ENCODE measurements around the gene RGS17. TPM values are rescaled to one million over a fixed set of nuclear protein-coding genes. Genes with fewer than 3 reads are reported as not detected.

RGS17 gene
- total RNA-seq, 3 donors from 2014 or later (not counting 1 experiment from before 2014, with no cell fraction given), result 0.45 to 1.9 (median 0.55) TPM

- Histone ChIP-seq H3K27ac (ENCODE audit: low read length) (no peak overlapping the region), H3K9me3 (ENCODE audit: control insufficient read depth, insufficient read depth, low read length) (no peaks in the 10 kb centered on the region), H3K36me3 (ENCODE audit: control insufficient read depth, insufficient read depth, low read length) (no peaks in the 10 kb centered on the region), H3K4me3 (ENCODE audit: low read length) (no peak overlapping the region), H3K4me1 (ENCODE audit: control insufficient read depth, insufficient read depth, low read length) (no peaks in the 10 kb centered on the region), H3K27me3 (ENCODE audit: control insufficient read depth, insufficient read depth, low read length) (no peaks in the 10 kb centered on the region)
- 84% methylated on average over 3 of the region's 4 CpGs for WGBS (ENCODE audit: insufficient coverage)
- Mint-ChIP-seq H3K36me3 (peaks cover 10% of the 10 kb centered on the region), H3K9me3 (peaks cover 4 to 5% of the 10 kb centered on the region in 2 donors), H3K4me1 (no peaks in the 10 kb centered on the region), H3K4me3 (no peak overlapping the region), H3K27ac (no peak overlapping the region), H3K27me3 (ENCODE audit: low read depth in 2 of 2) (peaks cover 10 to 13% of the 10 kb centered on the region in 2 donors)
- intact Hi-C loops (cut with micrococcal nuclease), result no loop called here
- no peak for ATAC-seq
- DNase-seq, result no peak
- TF ChIP-seq CTCF (IDR thresholded peaks at IDR 0.05), result no peak
Measured at GRCh38 chr6:153058909-153059308, 72.2 kb downstream of the RGS17 start.

- 95% methylated on average over 4 of the region's 4 CpGs for WGBS (ENCODE audit: insufficient coverage)
- no peak overlapping the region for H3K27ac Mint-ChIP-seq
- intact Hi-C loops (cut with micrococcal nuclease), result no loop called here
Measured at GRCh38 chr6:153058291-153058690, 72.8 kb downstream of the RGS17 start.

GRCh38 chr6:153056308-153056707 lies 74.8 kb downstream of the RGS17 start:
- Mint-ChIP-seq H3K27me3 (ENCODE audit: low read depth in 2 of 2) (peaks cover 0 to 17% of the 10 kb centered on the region in 2 donors), H3K27ac (no peak overlapping the region), H3K4me3 (no peak overlapping the region), H3K36me3 (no peaks in the 10 kb centered on the region), H3K4me1 (no peaks in the 10 kb centered on the region), H3K9me3 (no peaks in the 10 kb centered on the region)
- no peaks in the 10 kb centered on the region for H3K9me3 ChIP-seq (ENCODE audit: control insufficient read depth, insufficient read depth, low read length)
- H3K27me3 ChIP-seq (ENCODE audit: control insufficient read depth, insufficient read depth, low read length), result no peaks in the 10 kb centered on the region
- no peak for DNase-seq
- no peaks in the 10 kb centered on the region for H3K4me1 ChIP-seq (ENCODE audit: control insufficient read depth, insufficient read depth, low read length)
- no peak overlapping the region for H3K4me3 ChIP-seq (ENCODE audit: low read length)
- no peak for TF ChIP-seq CTCF (IDR thresholded peaks at IDR 0.05)
- no peak overlapping the region for H3K27ac ChIP-seq (ENCODE audit: low read length)
- H3K36me3 ChIP-seq (ENCODE audit: control insufficient read depth, insufficient read depth, low read length), result no peaks in the 10 kb centered on the region
- WGBS (ENCODE audit: insufficient coverage), result no CpG with 5 or more reads among the region's 2 CpGs
- intact Hi-C loops (cut with micrococcal nuclease), result no loop called here
- ATAC-seq, result no peak

More at GRCh38 chr6:153058291-153058690, 72.8 kb downstream of the RGS17 start:
- Histone ChIP-seq H3K4me1 (ENCODE audit: control insufficient read depth, insufficient read depth, low read length) (no peaks in the 10 kb centered on the region), H3K4me3 (ENCODE audit: low read length) (no peak overlapping the region), H3K27me3 (ENCODE audit: control insufficient read depth, insufficient read depth, low read length) (no peaks in the 10 kb centered on the region), H3K9me3 (ENCODE audit: control insufficient read depth, insufficient read depth, low read length) (no peaks in the 10 kb centered on the region), H3K36me3 (ENCODE audit: control insufficient read depth, insufficient read depth, low read length) (no peaks in the 10 kb centered on the region), H3K27ac (ENCODE audit: low read length) (no peak overlapping the region)
- DNase-seq (no peak), ATAC-seq (peak in 1 of 3 donors; percentile 68)
- Mint-ChIP-seq H3K4me1 (no peaks in the 10 kb centered on the region), H3K27me3 (ENCODE audit: low read depth in 2 of 2) (peaks cover 5 to 13% of the 10 kb centered on the region in 2 donors), H3K4me3 (no peak overlapping the region), H3K9me3 (peaks cover under 1 to 1% of the 10 kb centered on the region in 2 donors), H3K36me3 (peaks cover 5% of the 10 kb centered on the region)
- TF ChIP-seq CTCF (IDR thresholded peaks at IDR 0.05), result no peak

- Histone ChIP-seq H3K27me3 (ENCODE audit: control insufficient read depth, insufficient read depth, low read length) (no peaks in the 10 kb centered on the region), H3K4me1 (ENCODE audit: control insufficient read depth, insufficient read depth, low read length) (no peaks in the 10 kb centered on the region), H3K36me3 (ENCODE audit: control insufficient read depth, insufficient read depth, low read length) (no peaks in the 10 kb centered on the region), H3K4me3 (ENCODE audit: low read length) (no peak overlapping the region), H3K9me3 (ENCODE audit: control insufficient read depth, insufficient read depth, low read length) (no peaks in the 10 kb centered on the region), H3K27ac (ENCODE audit: low read length) (no peak overlapping the region)
- Mint-ChIP-seq H3K36me3 (no peaks in the 10 kb centered on the region), H3K27ac (no peak overlapping the region), H3K4me1 (no peaks in the 10 kb centered on the region), H3K9me3 (no peaks in the 10 kb centered on the region), H3K4me3 (no peak overlapping the region), H3K27me3 (ENCODE audit: low read depth in 2 of 2) (peaks cover 0 to 19% of the 10 kb centered on the region in 2 donors)
- TF ChIP-seq CTCF (IDR thresholded peaks at IDR 0.05), result no peak
- intact Hi-C loops (cut with micrococcal nuclease), result no loop called here
- DNase-seq, result no peak
- ATAC-seq, result no peak
Measured at GRCh38 chr6:153051801-153052200, 79.3 kb downstream of the RGS17 start.
